Kidney epithelial cell (primary cell): ENCODE measurements around the gene USP5. TPM values are rescaled to one million over a fixed set of nuclear protein-coding genes. Genes with fewer than 3 reads are reported as not detected.

Source experiments
- DNase-seq: peaks from one replicate; pipeline ENCODE4 v3.0.0-alpha.2; 2010; ENCODE audit warnings: low read depth
- H3K27me3 ChIP-seq: 2 replicates; pipeline ENCODE4 v1.6.0; 2011; ENCODE audit warnings: low read length; ENCODE audit not compliant: control insufficient read depth, insufficient read depth
- H3K36me3 ChIP-seq: 2 replicates; pipeline ENCODE4 v1.5.1; 2011; ENCODE audit warnings: low read length; ENCODE audit not compliant: control insufficient read depth, insufficient read depth
- H3K4me3 ChIP-seq: 2 replicates; pipeline ENCODE4 v1.5.1; 2011; ENCODE audit warnings: low read depth, mild to moderate bottlenecking, control low read depth, low read length
- CTCF ChIP-seq: IDR thresholded peaks from 2 replicates; pipeline ENCODE4 v1.5.1; 2011; ENCODE audit warnings: mild to moderate bottlenecking, moderate library complexity, low read length, control low read depth, inconsistent platforms; ENCODE audit not compliant: insufficient read depth, poor library complexity, severe bottlenecking
- total RNA-seq: library from RNA; depleted of rRNA; stranded (reverse); fragments of >200 nt; gene quantifications from 2 replicates; pipeline ENCODE4 v1.2.3, GENCODE V29; 2015

USP5 gene
- total RNA-seq, 1 donor from 2014 or later = 70.1 TPM

- no peak for TF ChIP-seq CTCF
- peaks cover 9% of the 10 kb centered on the region for H3K27me3 ChIP-seq
- H3K36me3 ChIP-seq = peaks cover 2% of the 10 kb centered on the region
- no peak for DNase-seq
- H3K4me3 ChIP-seq = no peak overlapping the region
Observed at GRCh38 chr12:6827437-6827911, 24.5 kb upstream of the USP5 start.

GRCh38 chr12:6827982-6828780, 23.8 kb upstream of the USP5 start, which contains the start of gene P3H3:
Gene P3H3, plus strand, starts transcription at chr12:6828407. Its CDS starts 34 bp downstream, at chr12:6828441.
- peaks cover 2% of the 10 kb centered on the region for H3K27me3 ChIP-seq
- H3K36me3 ChIP-seq = peaks cover 2% of the 10 kb centered on the region
- no peak for TF ChIP-seq CTCF
- H3K4me3 ChIP-seq = peak within 1 kb of the TSS; percentile 86
- DNase-seq = no peak

GRCh38 chr12:6828781-6829535, 23.0 kb upstream of the USP5 start:
- TF ChIP-seq CTCF = no peak
- H3K36me3 ChIP-seq = peaks cover 2% of the 10 kb centered on the region
- no peaks in the 10 kb centered on the region for H3K27me3 ChIP-seq
- peak overlapping the region; percentile 86 for H3K4me3 ChIP-seq
- DNase-seq = no peak

- no peaks in the 10 kb centered on the region for H3K27me3 ChIP-seq
- peak; percentile 32 for TF ChIP-seq CTCF
- H3K4me3 ChIP-seq = peak overlapping the region; percentile 86
- peaks cover 2% of the 10 kb centered on the region for H3K36me3 ChIP-seq
- no peak for DNase-seq
Observed at GRCh38 chr12:6829536-6830220, 22.3 kb upstream of the USP5 start.

GRCh38 chr12:6830286-6830890, 21.6 kb upstream of the USP5 start:
- H3K27me3 ChIP-seq = no peaks in the 10 kb centered on the region
- TF ChIP-seq CTCF = no peak
- H3K36me3 ChIP-seq = peaks cover 2% of the 10 kb centered on the region
- no peak for DNase-seq
- H3K4me3 ChIP-seq = no peak overlapping the region
